Measurements from ENCODE around the gene NCBP2L.

NCBP2L gene

DNA sequence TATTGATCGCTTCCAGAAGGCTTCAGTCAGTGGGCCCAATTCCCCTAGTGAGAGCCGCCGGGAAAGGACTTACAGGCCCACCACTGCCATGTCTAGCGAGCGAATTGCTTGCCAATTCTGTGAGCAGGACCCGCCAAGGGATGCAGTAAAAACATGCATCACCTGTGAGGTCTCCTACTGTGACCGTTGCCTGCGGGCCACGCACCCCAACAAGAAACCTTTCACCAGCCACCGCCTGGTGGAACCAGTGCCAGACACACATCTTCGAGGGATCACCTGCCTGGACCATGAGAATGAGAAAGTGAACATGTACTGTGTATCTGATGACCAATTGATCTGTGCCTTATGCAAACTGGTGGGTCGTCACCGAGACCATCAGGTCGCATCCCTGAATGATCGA is 63.4 kb downstream of the NCBP2L start (continued):
- TF ChIP-seq, protein P1, sequence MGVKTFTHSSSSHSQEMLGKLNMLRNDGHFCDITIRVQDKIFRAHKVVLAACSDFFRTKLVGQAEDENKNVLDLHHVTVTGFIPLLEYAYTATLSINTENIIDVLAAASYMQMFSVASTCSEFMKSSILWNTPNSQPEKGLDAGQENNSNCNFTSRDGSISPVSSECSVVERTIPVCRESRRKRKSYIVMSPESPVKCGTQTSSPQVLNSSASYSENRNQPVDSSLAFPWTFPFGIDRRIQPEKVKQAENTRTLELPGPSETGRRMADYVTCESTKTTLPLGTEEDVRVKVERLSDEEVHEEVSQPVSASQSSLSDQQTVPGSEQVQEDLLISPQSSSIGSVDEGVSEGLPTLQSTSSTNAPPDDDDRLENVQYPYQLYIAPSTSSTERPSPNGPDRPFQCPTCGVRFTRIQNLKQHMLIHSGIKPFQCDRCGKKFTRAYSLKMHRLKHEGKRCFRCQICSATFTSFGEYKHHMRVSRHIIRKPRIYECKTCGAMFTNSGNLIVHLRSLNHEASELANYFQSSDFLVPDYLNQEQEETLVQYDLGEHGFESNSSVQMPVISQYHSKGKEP (tag by site-specific recombination; IDR thresholded peaks at IDR 0.05), result no peak
- TF ChIP-seq ZNF211 (tag by site-specific recombination; IDR thresholded peaks at IDR 0.05; ENCODE audit: low read depth) (no peak), IKZF3 (tag by site-specific recombination; IDR thresholded peaks at IDR 0.05) (no peak), ZNF629 (tag by site-specific recombination; IDR thresholded peaks at IDR 0.05) (no peak), ZNF558 (tag by site-specific recombination; IDR thresholded peaks at IDR 0.05) (no peak), ZNF555 (tag by site-specific recombination; conservative IDR thresholded peaks at IDR 0.05) (no peak), MYNN (tag by site-specific recombination; IDR thresholded peaks at IDR 0.05; ENCODE audit: borderline replicate concordance) (no peak), ZNF521 (tag by site-specific recombination; IDR thresholded peaks at IDR 0.05) (no peak), ZNF529 (tag by site-specific recombination; IDR thresholded peaks at IDR 0.05; ENCODE audit: insufficient replicate concordance) (no peak), ZNF174 (tag by site-specific recombination; IDR thresholded peaks at IDR 0.05) (no peak), YY1 (tag by site-specific recombination; IDR thresholded peaks at IDR 0.05) (no peak)
- TF ChIP-seq, protein P2, sequence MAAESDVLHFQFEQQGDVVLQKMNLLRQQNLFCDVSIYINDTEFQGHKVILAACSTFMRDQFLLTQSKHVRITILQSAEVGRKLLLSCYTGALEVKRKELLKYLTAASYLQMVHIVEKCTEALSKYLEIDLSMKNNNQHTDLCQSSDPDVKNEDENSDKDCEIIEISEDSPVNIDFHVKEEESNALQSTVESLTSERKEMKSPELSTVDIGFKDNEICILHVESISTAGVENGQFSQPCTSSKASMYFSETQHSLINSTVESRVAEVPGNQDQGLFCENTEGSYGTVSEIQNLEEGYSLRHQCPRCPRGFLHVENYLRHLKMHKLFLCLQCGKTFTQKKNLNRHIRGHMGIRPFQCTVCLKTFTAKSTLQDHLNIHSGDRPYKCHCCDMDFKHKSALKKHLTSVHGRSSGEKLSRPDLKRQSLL (tag by site-specific recombination; IDR thresholded peaks at IDR 0.05), result no peak

DNA sequence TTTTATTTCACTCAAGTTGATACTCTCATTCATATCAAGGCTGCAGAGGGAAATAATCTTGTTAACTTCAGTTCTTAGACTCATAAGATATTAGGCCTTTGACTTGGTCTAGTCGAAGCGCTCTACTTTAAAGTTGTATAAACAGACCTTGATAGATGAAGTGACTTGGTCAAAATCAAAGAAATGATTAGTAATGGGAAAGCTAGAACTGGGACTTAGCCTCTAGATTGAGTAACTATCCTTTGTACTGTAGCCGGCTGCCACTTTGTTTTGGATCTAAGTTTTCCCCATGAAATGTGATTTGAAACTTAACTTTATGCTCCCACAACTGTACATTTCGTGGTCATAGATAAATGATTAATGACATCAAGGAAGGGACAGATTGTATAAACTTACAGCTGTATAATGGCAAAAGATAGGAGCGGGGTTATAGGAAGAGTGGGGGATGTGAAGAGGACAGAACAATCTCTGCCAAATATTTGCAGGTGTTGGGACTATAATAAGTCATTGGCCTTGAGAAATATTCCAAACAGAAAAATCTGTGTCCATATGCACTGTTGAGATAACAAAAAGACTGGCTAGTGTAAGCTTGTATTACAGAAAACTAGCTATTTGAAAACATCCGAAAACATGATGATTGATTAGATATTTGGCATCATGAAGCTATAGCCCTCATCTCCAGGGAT is 65.3 kb downstream of the NCBP2L start:
- POLR2A ChIA-PET, result interaction anchor here (0.5 kb wide), 1 partner anchor 58 kb away, joined by 6 read pairs; no protein-coding TSS in a partner anchor
- Histone ChIP-seq H3K27ac (ENCODE audit: extremely low read depth, low read depth, low read length) (no peak overlapping the region), H3K36me3 (ENCODE audit: control insufficient read depth in 2 of 2, insufficient read depth in 1 of 2, low read length in 2 of 2) (peaks cover 3 to 12% of the 10 kb centered on the region in 2 experiments), H3K9me3 (ENCODE audit: control insufficient read depth, insufficient read depth, low read depth, low read length) (no peaks in the 10 kb centered on the region), H3K4me3 (ENCODE audit: low read depth, low read length) (no peak overlapping the region), H3K4me1 (ENCODE audit: control insufficient read depth, insufficient read depth, low read length) (no peaks in the 10 kb centered on the region)
- TF ChIP-seq ZNF221 (tag by site-specific recombination; IDR thresholded peaks at IDR 0.05; ENCODE audit: borderline replicate concordance) (no peak), ZNF600 (tag by site-specific recombination; IDR thresholded peaks at IDR 0.05) (no peak), ZNF37A (tag by site-specific recombination; IDR thresholded peaks at IDR 0.05) (no peak), ZNF677 (tag by site-specific recombination; IDR thresholded peaks at IDR 0.05) (no peak)
- TF ChIP-seq, protein P1 (tag by site-specific recombination; IDR thresholded peaks at IDR 0.05), result no peak
- TF ChIP-seq, protein P3, sequence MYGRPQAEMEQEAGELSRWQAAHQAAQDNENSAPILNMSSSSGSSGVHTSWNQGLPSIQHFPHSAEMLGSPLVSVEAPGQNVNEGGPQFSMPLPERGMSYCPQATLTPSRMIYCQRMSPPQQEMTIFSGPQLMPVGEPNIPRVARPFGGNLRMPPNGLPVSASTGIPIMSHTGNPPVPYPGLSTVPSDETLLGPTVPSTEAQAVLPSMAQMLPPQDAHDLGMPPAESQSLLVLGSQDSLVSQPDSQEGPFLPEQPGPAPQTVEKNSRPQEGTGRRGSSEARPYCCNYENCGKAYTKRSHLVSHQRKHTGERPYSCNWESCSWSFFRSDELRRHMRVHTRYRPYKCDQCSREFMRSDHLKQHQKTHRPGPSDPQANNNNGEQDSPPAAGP (tag by site-specific recombination; IDR thresholded peaks at IDR 0.05), result no peak
- TF ChIP-seq, protein P4, sequence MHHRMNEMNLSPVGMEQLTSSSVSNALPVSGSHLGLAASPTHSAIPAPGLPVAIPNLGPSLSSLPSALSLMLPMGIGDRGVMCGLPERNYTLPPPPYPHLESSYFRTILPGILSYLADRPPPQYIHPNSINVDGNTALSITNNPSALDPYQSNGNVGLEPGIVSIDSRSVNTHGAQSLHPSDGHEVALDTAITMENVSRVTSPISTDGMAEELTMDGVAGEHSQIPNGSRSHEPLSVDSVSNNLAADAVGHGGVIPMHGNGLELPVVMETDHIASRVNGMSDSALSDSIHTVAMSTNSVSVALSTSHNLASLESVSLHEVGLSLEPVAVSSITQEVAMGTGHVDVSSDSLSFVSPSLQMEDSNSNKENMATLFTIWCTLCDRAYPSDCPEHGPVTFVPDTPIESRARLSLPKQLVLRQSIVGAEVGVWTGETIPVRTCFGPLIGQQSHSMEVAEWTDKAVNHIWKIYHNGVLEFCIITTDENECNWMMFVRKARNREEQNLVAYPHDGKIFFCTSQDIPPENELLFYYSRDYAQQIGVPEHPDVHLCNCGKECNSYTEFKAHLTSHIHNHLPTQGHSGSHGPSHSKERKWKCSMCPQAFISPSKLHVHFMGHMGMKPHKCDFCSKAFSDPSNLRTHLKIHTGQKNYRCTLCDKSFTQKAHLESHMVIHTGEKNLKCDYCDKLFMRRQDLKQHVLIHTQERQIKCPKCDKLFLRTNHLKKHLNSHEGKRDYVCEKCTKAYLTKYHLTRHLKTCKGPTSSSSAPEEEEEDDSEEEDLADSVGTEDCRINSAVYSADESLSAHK (tag by site-specific recombination; IDR thresholded peaks at IDR 0.05), result no peak
- TF ChIP-seq, protein P5, sequence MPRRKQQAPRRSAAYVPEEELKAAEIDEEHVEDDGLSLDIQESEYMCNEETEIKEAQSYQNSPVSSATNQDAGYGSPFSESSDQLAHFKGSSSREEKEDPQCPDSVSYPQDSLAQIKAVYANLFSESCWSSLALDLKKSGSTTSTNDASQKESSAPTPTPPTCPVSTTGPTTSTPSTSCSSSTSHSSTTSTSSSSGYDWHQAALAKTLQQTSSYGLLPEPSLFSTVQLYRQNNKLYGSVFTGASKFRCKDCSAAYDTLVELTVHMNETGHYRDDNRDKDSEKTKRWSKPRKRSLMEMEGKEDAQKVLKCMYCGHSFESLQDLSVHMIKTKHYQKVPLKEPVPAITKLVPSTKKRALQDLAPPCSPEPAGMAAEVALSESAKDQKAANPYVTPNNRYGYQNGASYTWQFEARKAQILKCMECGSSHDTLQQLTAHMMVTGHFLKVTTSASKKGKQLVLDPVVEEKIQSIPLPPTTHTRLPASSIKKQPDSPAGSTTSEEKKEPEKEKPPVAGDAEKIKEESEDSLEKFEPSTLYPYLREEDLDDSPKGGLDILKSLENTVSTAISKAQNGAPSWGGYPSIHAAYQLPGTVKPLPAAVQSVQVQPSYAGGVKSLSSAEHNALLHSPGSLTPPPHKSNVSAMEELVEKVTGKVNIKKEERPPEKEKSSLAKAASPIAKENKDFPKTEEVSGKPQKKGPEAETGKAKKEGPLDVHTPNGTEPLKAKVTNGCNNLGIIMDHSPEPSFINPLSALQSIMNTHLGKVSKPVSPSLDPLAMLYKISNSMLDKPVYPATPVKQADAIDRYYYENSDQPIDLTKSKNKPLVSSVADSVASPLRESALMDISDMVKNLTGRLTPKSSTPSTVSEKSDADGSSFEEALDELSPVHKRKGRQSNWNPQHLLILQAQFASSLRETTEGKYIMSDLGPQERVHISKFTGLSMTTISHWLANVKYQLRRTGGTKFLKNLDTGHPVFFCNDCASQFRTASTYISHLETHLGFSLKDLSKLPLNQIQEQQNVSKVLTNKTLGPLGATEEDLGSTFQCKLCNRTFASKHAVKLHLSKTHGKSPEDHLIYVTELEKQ (tag by site-specific recombination; IDR thresholded peaks at IDR 0.05; ENCODE audit: borderline replicate concordance), result no peak
- CTCF ChIA-PET, result interaction anchor here (0.6 to 1.3 kb wide), 4 partner anchors 10 to 518 kb away, joined by 3 read pairs; no protein-coding TSS in a partner anchor
